Smooth muscle cell (in vitro differentiated cells): ENCODE results near the gene DCAKD. TPM values are rescaled to one million over a fixed set of nuclear protein-coding genes. Genes with fewer than 3 reads are reported as not detected.
A peak's percentile ranks its signal among the peaks of the same experiment; 100 is the strongest.

Experiments used
- DNase-seq: peaks from one replicate; lab custom pipeline; 2025; ENCODE audit not compliant: unreplicated experiment; lab: John Stamatoyannopoulos, UW
- H2AFZ ChIP-seq: fragments of 200-600 bp; sonication (generic); 2 replicates; pipeline ENCODE4 v1.6.0; 2016; ENCODE audit warnings: antibody characterized with exemption, low read depth, mild to moderate bottlenecking
- H3F3A ChIP-seq: fragments of 200-600 bp; sonication (generic); 2 replicates; pipeline ENCODE4 v1.6.0; 2017; ENCODE audit warnings: antibody characterized with exemption, low read depth
- H3K27ac ChIP-seq: fragments of 200-600 bp; sonication (generic); 2 replicates; pipeline ENCODE4 v1.5.1; 2016; ENCODE audit warnings: low read depth, mild to moderate bottlenecking
- H3K27me3 ChIP-seq: fragments of 200-600 bp; sonication (generic); 2 replicates; pipeline ENCODE4 v1.6.1; 2016; ENCODE audit warnings: low read depth, mild to moderate bottlenecking
- H3K36me3 ChIP-seq: fragments of 200-600 bp; sonication (generic); 2 replicates; pipeline ENCODE4 v1.5.1; 2016; ENCODE audit warnings: low read depth
- H3K4me1 ChIP-seq: fragments of 200-600 bp; sonication (generic); 2 replicates; pipeline ENCODE4 v1.5.1; 2016; ENCODE audit warnings: low read depth
- H3K4me2 ChIP-seq: fragments of 200-600 bp; sonication (generic); 2 replicates; pipeline ENCODE4 v1.6.0; 2016; ENCODE audit warnings: mild to moderate bottlenecking
- H3K4me3 ChIP-seq: fragments of 200-600 bp; sonication (generic); 2 replicates; pipeline ENCODE4 v1.5.1; 2016; ENCODE audit warnings: mild to moderate bottlenecking
- H3K79me2 ChIP-seq: fragments of 200-600 bp; sonication (generic); 2 replicates; pipeline ENCODE4 v1.6.0; 2016; ENCODE audit warnings: low read depth, mild to moderate bottlenecking
- H3K9ac ChIP-seq: fragments of 200-600 bp; sonication (generic); 2 replicates; pipeline ENCODE4 v1.6.0; 2016; ENCODE audit warnings: low read depth
- H3K9me3 ChIP-seq: fragments of 200-600 bp; sonication (generic); replicated peaks from 2 replicates; pipeline ENCODE4 v1.5.1; 2016; ENCODE audit warnings: low read depth
- H4K20me1 ChIP-seq: fragments of 200-600 bp; sonication (generic); 2 replicates; pipeline ENCODE4 v1.6.0; 2016; ENCODE audit warnings: low read depth
- CTCF ChIP-seq: fragments of 200-600 bp; sonication (generic); IDR thresholded peaks from 2 replicates; pipeline ENCODE4 v1.5.1; 2017; ENCODE audit warnings: borderline replicate concordance, mild to moderate bottlenecking, antibody characterized with exemption; ENCODE audit not compliant: insufficient read depth, poor library complexity, severe bottlenecking
- WGBS: methylation state at CpG from one replicate; pipeline ENCODE4 v1.1.7; 2016; ENCODE audit warnings: low lambda C conversion rate; 5-methylcytosine and 5-hydroxymethylcytosine counted together
- polyA plus RNA-seq: library from polyadenylated mRNA; unstranded; fragments of >200 nt; fragmentation: Nextera tagmentation; extraction: Ambion mirVana; gene quantifications from 2 replicates; pipeline ENCODE4 v1.2.1, GENCODE V29; 2016
- total RNA-seq: library from RNA; depleted of rRNA; stranded (reverse); fragments of >200 nt; gene quantifications from 2 replicates; pipeline ENCODE4 v1.2.3, GENCODE V29; 2014

DCAKD gene
- total and polyA plus RNA-seq, 2 experiments from 2014 or later: 25.7 to 42.3 TPM

GRCh38 chr17:45091778-45092425, 40.5 kb upstream of the DCAKD start:
- no peaks in the 10 kb centered on the region for H3K79me2 ChIP-seq
- H4K20me1 ChIP-seq: no peaks in the 10 kb centered on the region
- H3K4me2 ChIP-seq: peak overlapping the region; percentile 71
- no peak for TF ChIP-seq CTCF
- 91% methylated on average over 11 of the region's 11 CpGs for WGBS
- peak overlapping the region; percentile 97 for H3K27ac ChIP-seq
- H3K36me3 ChIP-seq: peaks cover 8% of the 10 kb centered on the region
- H2AFZ ChIP-seq: no peak overlapping the region
- no peaks in the 10 kb centered on the region for H3K9me3 ChIP-seq
- H3K4me1 ChIP-seq: peaks cover 6% of the 10 kb centered on the region
- no peak overlapping the region for H3K4me3 ChIP-seq
- H3K9ac ChIP-seq: no peak overlapping the region
- no peaks in the 10 kb centered on the region for H3K27me3 ChIP-seq
- no peak for DNase-seq
- peaks cover 23% of the 10 kb centered on the region for H3F3A ChIP-seq

- H4K20me1 ChIP-seq: no peaks in the 10 kb centered on the region
- WGBS: 98% methylated on average over 3 of the region's 3 CpGs
- no peak overlapping the region for H3K9ac ChIP-seq
- H3K9me3 ChIP-seq: no peaks in the 10 kb centered on the region
- H2AFZ ChIP-seq: no peak overlapping the region
- H3K27ac ChIP-seq: peak overlapping the region; percentile 31
- H3K36me3 ChIP-seq: peaks cover 12% of the 10 kb centered on the region
- no peak for DNase-seq
- H3K4me1 ChIP-seq: peaks cover 6% of the 10 kb centered on the region
- H3K4me2 ChIP-seq: no peak overlapping the region
- H3K4me3 ChIP-seq: no peak overlapping the region
- TF ChIP-seq CTCF: no peak
- H3F3A ChIP-seq: peaks cover 23% of the 10 kb centered on the region
- H3K27me3 ChIP-seq: no peaks in the 10 kb centered on the region
- H3K79me2 ChIP-seq: no peaks in the 10 kb centered on the region
These were observed 39.3 kb upstream of the DCAKD start for GRCh38 chr17:45090711-45091110.

GRCh38 chr17:45088741-45089140, 37.3 kb upstream of the DCAKD start:
- Histone ChIP-seq H2AFZ (no peak overlapping the region), H3K36me3 (peaks cover 13% of the 10 kb centered on the region), H3K4me1 (peaks cover 6% of the 10 kb centered on the region), H3K79me2 (peaks cover 3% of the 10 kb centered on the region), H3K9me3 (no peaks in the 10 kb centered on the region), H3K27me3 (no peaks in the 10 kb centered on the region), H3K27ac (no peak overlapping the region), H3K9ac (no peak overlapping the region), H4K20me1 (no peaks in the 10 kb centered on the region), H3K4me2 (no peak overlapping the region), H3K4me3 (no peak overlapping the region), H3F3A (peaks cover 23% of the 10 kb centered on the region)
- no peak for TF ChIP-seq CTCF
- 88% methylated on average over 3 of the region's 3 CpGs for WGBS
- no peak for DNase-seq

- Histone ChIP-seq H3K27me3 (no peaks in the 10 kb centered on the region), H3F3A (peaks cover 17% of the 10 kb centered on the region), H3K4me2 (no peak overlapping the region), H3K36me3 (peaks cover 17% of the 10 kb centered on the region), H3K27ac (no peak overlapping the region), H3K9me3 (no peaks in the 10 kb centered on the region), H4K20me1 (no peaks in the 10 kb centered on the region), H2AFZ (no peak overlapping the region), H3K79me2 (peaks cover 6% of the 10 kb centered on the region), H3K4me1 (no peaks in the 10 kb centered on the region), H3K4me3 (no peak overlapping the region), H3K9ac (no peak overlapping the region)
- no peak for TF ChIP-seq CTCF
- DNase-seq: no peak
- 98% methylated on average over 5 of the region's 5 CpGs for WGBS
These were observed 36.5 kb upstream of the DCAKD start for GRCh38 chr17:45087978-45088377.
